Liver (tissue), 9 donors: ENCODE measurements around the gene ADCY2. TPM values are rescaled to one million over a fixed set of nuclear protein-coding genes. Genes with fewer than 3 reads are reported as not detected.

Experiments
- DNase-seq: peaks from one replicate; pipeline ENCODE4 v3.0.0-alpha.2; 2017; ENCODE audit warnings: low spot score
- H3K27ac ChIP-seq, 2 donors: one replicate each; pipeline ENCODE4 v1.7.0; 2013; ENCODE audit warnings: inconsistent platforms in 2 of 2, low read length in 2 of 2, control low read depth in 1 of 2, low read depth in 1 of 2, mild to moderate bottlenecking in 1 of 2
- H3K27me3 ChIP-seq, 4 donors: one replicate each; pipeline versions ENCODE4 v1.6.1 to v1.7.0; 2013; ENCODE audit warnings: low read length in 3 of 4, inconsistent platforms in 1 of 4, mild to moderate bottlenecking in 1 of 4, moderate library complexity in 1 of 4; ENCODE audit not compliant: control insufficient read depth in 4 of 4, insufficient read depth in 4 of 4
- H3K36me3 ChIP-seq, 4 donors: one replicate each; pipeline versions ENCODE4 v1.6.1 to v1.7.0; 2013; ENCODE audit warnings: low read length in 3 of 4, mild to moderate bottlenecking in 3 of 4, low read depth in 1 of 4, moderate library complexity in 1 of 4; ENCODE audit not compliant: control insufficient read depth in 4 of 4, insufficient read depth in 3 of 4
- H3K4me1 ChIP-seq, 4 donors: one replicate each; pipeline versions ENCODE4 v1.6.1 to v1.7.0; 2013; ENCODE audit warnings: low read length in 3 of 4, mild to moderate bottlenecking in 3 of 4, moderate library complexity in 1 of 4; ENCODE audit not compliant: control insufficient read depth in 4 of 4, insufficient read depth in 4 of 4
- H3K4me3 ChIP-seq, 3 donors: one replicate each; pipeline versions ENCODE4 v1.6.1 to v1.7.0; 2013; ENCODE audit warnings: low read length in 3 of 3, control low read depth in 1 of 3, low read depth in 1 of 3, mild to moderate bottlenecking in 1 of 3
- H3K9ac ChIP-seq, 2 donors: one replicate each; pipeline ENCODE4 v1.7.0; 2013; ENCODE audit warnings: low read length in 2 of 2, mild to moderate bottlenecking in 2 of 2, moderate library complexity in 2 of 2, control low read depth in 1 of 2, low read depth in 1 of 2
- H3K9me3 ChIP-seq, 4 donors: one replicate each; pipeline versions ENCODE4 v1.6.1 to v1.7.0; 2013; ENCODE audit warnings: low read length in 3 of 4; ENCODE audit not compliant: control insufficient read depth in 4 of 4
- CTCF ChIP-seq: fragments of 150-350 bp; IDR thresholded peaks from 2 replicates; pipeline ENCODE4 v1.5.1; 2017; ENCODE audit warnings: improper control_type of control experiment, low read depth, low read length; ENCODE audit not compliant: missing input control
- EGR1 ChIP-seq, 2 donors: IDR thresholded peaks; 2 replicates each; pipeline ENCODE4 v1.6.1; 2016 to 2018; ENCODE audit warnings: antibody characterized with exemption in 2 of 2, low read depth in 2 of 2
- FOXA1 ChIP-seq: IDR thresholded peaks from 2 replicates; pipeline ENCODE4 v1.6.1; 2016; ENCODE audit warnings: antibody characterized with exemption
- FOXA2 ChIP-seq: IDR thresholded peaks from 2 replicates; pipeline ENCODE4 v1.6.1; 2016; ENCODE audit warnings: antibody characterized with exemption
- GABPA ChIP-seq, 2 donors: IDR thresholded peaks in 1 of 2; conservative IDR thresholded peaks in 1 of 2; 2 replicates each; pipeline ENCODE4 v1.6.1; 2016; ENCODE audit warnings: antibody characterized with exemption in 2 of 2, mild to moderate bottlenecking in 1 of 2, moderate library complexity in 1 of 2
- HNF4A ChIP-seq, 2 donors: conservative IDR thresholded peaks; 2 replicates each; pipeline ENCODE4 v1.6.1; 2016; ENCODE audit warnings: antibody characterized with exemption in 2 of 2, mild to moderate bottlenecking in 2 of 2
- HNF4G ChIP-seq: IDR thresholded peaks from 2 replicates; pipeline ENCODE4 v1.6.1; 2016; ENCODE audit warnings: antibody characterized with exemption
- JUND ChIP-seq, 2 donors: IDR thresholded peaks; 2 replicates each; pipeline ENCODE4 v1.6.1; 2016; ENCODE audit warnings: antibody characterized with exemption in 2 of 2
- MAX ChIP-seq: IDR thresholded peaks from 2 replicates; pipeline ENCODE4 v1.6.1; 2016; ENCODE audit warnings: antibody characterized with exemption
- NR2F2 ChIP-seq: IDR thresholded peaks from 2 replicates; pipeline ENCODE4 v1.6.1; 2016; ENCODE audit warnings: antibody characterized with exemption
- RAD21 ChIP-seq, 2 donors: IDR thresholded peaks; 2 replicates each; pipeline ENCODE4 v1.6.1; 2016; ENCODE audit warnings: antibody characterized with exemption in 2 of 2, mild to moderate bottlenecking in 2 of 2
- REST ChIP-seq: IDR thresholded peaks from 2 replicates; pipeline ENCODE4 v1.6.1; 2016; ENCODE audit warnings: antibody characterized with exemption, mild to moderate bottlenecking
- RXRA ChIP-seq, 2 donors: IDR thresholded peaks; 2 replicates each; pipeline ENCODE4 v1.6.1; 2017 to 2018; ENCODE audit warnings: antibody characterized with exemption in 2 of 2, mild to moderate bottlenecking in 1 of 2
- SP1 ChIP-seq: IDR thresholded peaks from 2 replicates; pipeline ENCODE4 v1.6.1; 2018; ENCODE audit warnings: antibody characterized with exemption, mild to moderate bottlenecking
- TAF1 ChIP-seq: conservative IDR thresholded peaks from 2 replicates; pipeline ENCODE4 v1.6.1; 2016; ENCODE audit warnings: antibody characterized with exemption, mild to moderate bottlenecking
- YY1 ChIP-seq: IDR thresholded peaks from 2 replicates; pipeline ENCODE4 v1.6.1; 2016; ENCODE audit warnings: antibody characterized with exemption, mild to moderate bottlenecking
- ZBTB33 ChIP-seq: IDR thresholded peaks from 2 replicates; pipeline ENCODE4 v1.6.1; 2016; ENCODE audit warnings: antibody characterized with exemption
- WGBS: extraction: QIAGEN DNeasy Blood & Tissue Kit; methylation state at CpG from one replicate; pipeline ENCODE4 v1.1.7; 2013; 5-methylcytosine and 5-hydroxymethylcytosine counted together
- polyA plus RNA-seq, 2 donors: library from polyadenylated mRNA; stranded (reverse) in 1 of 2; unstranded in 1 of 2; fragments of 200-250 nt in 1 of 2; fragments of >200 nt in 1 of 2; fragmentation: Nextera tagmentation in 1 of 2; extraction: Ambion mirVana in 1 of 2; gene quantifications; one replicate each; pipeline versions ENCODE4 v1.2.1 to v1.2.3, GENCODE V29; 2013 to 2015
- total RNA-seq, 2 donors: library from RNA; depleted of rRNA; stranded (reverse); fragments of >200 nt; gene quantifications; one replicate each; pipeline ENCODE4 v1.2.3, GENCODE V29; 2014
- TF ChIP-seq, protein P1 (sequence below): IDR thresholded peaks from 2 replicates; pipeline ENCODE4 v1.6.1; 2016; ENCODE audit warnings: antibody characterized with exemption
- donor health status: healthy.
- donor health status: healthy.
- donor health status: healthy.
- donor health status: healthy.
- donor health status: healthy.

Gene ADCY2
- total and polyA plus RNA-seq, 4 donors: not detected

DNA sequence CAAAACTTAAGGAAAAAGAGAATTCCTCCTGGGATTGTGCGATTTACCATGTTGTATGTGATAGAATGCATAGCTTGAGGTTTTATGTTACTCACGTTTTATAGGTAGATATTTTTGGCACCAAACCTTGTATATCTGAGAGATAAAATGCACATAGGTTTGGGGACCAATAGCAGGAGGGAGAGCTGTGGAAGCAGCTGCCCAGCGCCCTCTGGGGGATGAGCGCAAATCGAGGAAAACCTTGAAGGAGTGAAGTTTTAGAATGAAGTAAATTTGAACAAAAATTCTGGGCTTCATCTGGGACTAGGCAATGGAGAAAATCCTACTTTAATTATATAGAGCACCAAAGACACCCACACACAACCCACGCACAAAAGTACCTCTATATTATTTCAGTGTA is 197.0 kb downstream of the ADCY2 start:
- Histone ChIP-seq H3K36me3 (no peaks in the 10 kb centered on the region), H3K9ac (no peak overlapping the region), H3K9me3 (no peaks in the 10 kb centered on the region), H3K4me3 (no peak overlapping the region), H3K27me3 (peaks cover 0 to 4% (median 2%) of the 10 kb centered on the region in 4 donors), H3K4me1 (no peaks in the 10 kb centered on the region), H3K27ac (no peak overlapping the region)
- TF ChIP-seq HNF4G (no peak), TAF1 (no peak), EGR1 (IDR thresholded peaks at IDR 0.05; ENCODE audit: low read depth in 2 of 2) (no peak), GABPA (IDR thresholded peaks at IDR 0.05 in 1 of 2, conservative IDR thresholded peaks at IDR 0.05 in 1 of 2) (no peak), HNF4A (conservative IDR thresholded peaks at IDR 0.05) (no peak), FOXA2 (no peak), JUND (IDR thresholded peaks at IDR 0.05) (no peak), MAX (no peak), YY1 (no peak), SP1 (no peak), FOXA1 (no peak), REST (no peak), RAD21 (IDR thresholded peaks at IDR 0.05) (no peak), NR2F2 (no peak), CTCF (no peak)
- TF ChIP-seq, protein P1, sequence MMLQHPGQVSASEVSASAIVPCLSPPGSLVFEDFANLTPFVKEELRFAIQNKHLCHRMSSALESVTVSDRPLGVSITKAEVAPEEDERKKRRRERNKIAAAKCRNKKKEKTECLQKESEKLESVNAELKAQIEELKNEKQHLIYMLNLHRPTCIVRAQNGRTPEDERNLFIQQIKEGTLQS: no peak
- WGBS: 34% methylated on average over 6 of the region's 6 CpGs
- DNase-seq: no peak

GRCh38 chr5:7597059-7597642 is 201.2 kb downstream of the ADCY2 start:
- DNase-seq: no peak
- no peak overlapping the region for H3K9ac ChIP-seq
- H3K9me3 ChIP-seq: no peaks in the 10 kb centered on the region
- H3K27ac ChIP-seq: no peak overlapping the region
- TF ChIP-seq RXRA (IDR thresholded peaks at IDR 0.05) (no peak), HNF4A (conservative IDR thresholded peaks at IDR 0.05) (no peak), RAD21 (IDR thresholded peaks at IDR 0.05) (no peak), TAF1 (no peak), MAX (no peak), ZBTB33 (no peak), GABPA (IDR thresholded peaks at IDR 0.05 in 1 of 2, conservative IDR thresholded peaks at IDR 0.05 in 1 of 2) (no peak), SP1 (no peak)
- TF ChIP-seq, protein P1: no peak
- no peaks in the 10 kb centered on the region for H3K4me1 ChIP-seq
- H3K4me3 ChIP-seq: no peak overlapping the region
- H3K36me3 ChIP-seq: no peaks in the 10 kb centered on the region
- WGBS: 60% methylated on average over 6 of the region's 6 CpGs
- peaks cover 0 to 4% (median 0%) of the 10 kb centered on the region in 4 donors for H3K27me3 ChIP-seq
